ENCODE data around the gene KCNE2.
A peak's percentile ranks its signal among the peaks of the same experiment; 100 is the strongest.
"Not testable (repeated sequence)": the region's sequence is repeated elsewhere in the genome, so short reads cannot be mapped to it uniquely, and the experiment has no call there.

Gene KCNE2

GRCh38 chr21:34354836-34355235 is 9.0 kb upstream of the KCNE2 start:
- DNase-seq = no peak

GRCh38 chr21:34355570-34355969 is 8.2 kb upstream of the KCNE2 start:
- no peak for DNase-seq

- no peak for DNase-seq
These were observed 5.9 kb upstream of the KCNE2 start for GRCh38 chr21:34357889-34358288.

GRCh38 chr21:34358866-34359265 is 4.9 kb upstream of the KCNE2 start:
- DNase-seq = no peak

GRCh38 chr21:34360488-34361241 is 3.1 kb upstream of the KCNE2 start:
- no peak for DNase-seq

- no peak for DNase-seq
These were observed 1.7 kb upstream of the KCNE2 start for GRCh38 chr21:34362136-34362444.

- no peak for DNase-seq
These were observed 1.1 kb upstream of the KCNE2 start for GRCh38 chr21:34362670-34363069.

GRCh38 chr21:34364921-34365320 is 1.1 kb downstream of the KCNE2 start:
- DNase-seq = no peak

GRCh38 chr21:34365809-34366208 is 2.0 kb downstream of the KCNE2 start:
- DNase-seq = no peak

GRCh38 chr21:34367320-34367935 is 3.6 kb downstream of the KCNE2 start:
- DNase-seq = peak; percentile 6 to 66

- no peak for DNase-seq
These were observed 5.9 kb downstream of the KCNE2 start for GRCh38 chr21:34369741-34370140.

- DNase-seq = no peak
These were observed 8.5 kb downstream of the KCNE2 start for GRCh38 chr21:34372321-34372720.

GRCh38 chr21:34374462-34374861 is 10.7 kb downstream of the KCNE2 start:
- not testable (repeated sequence) for DNase-seq

- not testable (repeated sequence) for DNase-seq
These were observed 11.3 kb downstream of the KCNE2 start, which contains the start of gene SMIM11 for GRCh38 chr21:34374940-34375618. Gene SMIM11 (plus strand): TSS chr21:34375507. CDS start chr21:34379505, 3,998 bp downstream.

GRCh38 chr21:34375619-34375972 is 11.8 kb downstream of the KCNE2 start:
- DNase-seq = not testable (repeated sequence)

- DNase-seq = not testable (repeated sequence)
These were observed 19.3 kb downstream of the KCNE2 start for GRCh38 chr21:34383138-34383537.

- DNase-seq = not testable (repeated sequence)
These were observed 20.1 kb downstream of the KCNE2 start for GRCh38 chr21:34383724-34384415.

GRCh38 chr21:34400522-34400921 is 36.7 kb downstream of the KCNE2 start:
- not testable (repeated sequence) for DNase-seq

- DNase-seq = not testable (repeated sequence)
These were observed 40.9 kb downstream of the KCNE2 start for GRCh38 chr21:34404742-34405141.

GRCh38 chr21:34405686-34406085 is 41.9 kb downstream of the KCNE2 start:
- DNase-seq = not testable (repeated sequence)

GRCh38 chr21:34406102-34406501 is 42.3 kb downstream of the KCNE2 start:
- not testable (repeated sequence) for DNase-seq

GRCh38 chr21:34406676-34407075 is 42.9 kb downstream of the KCNE2 start:
- not testable (repeated sequence) for DNase-seq

GRCh38 chr21:34407294-34407693 is 43.5 kb downstream of the KCNE2 start:
- not testable (repeated sequence) for DNase-seq

All from NCI-H524 (cell line).